LNCAP (cell line): ENCODE measurements around the gene BHLHA9.

Source experiments
- TF ChIP-seq, protein P1 (sequence below): fragments of 450-650 bp; IDR thresholded peaks from 2 replicates; pipeline ENCODE4 v1.5.1; 2017; ENCODE audit warnings: mild to moderate bottlenecking

The BHLHA9 gene

DNA sequence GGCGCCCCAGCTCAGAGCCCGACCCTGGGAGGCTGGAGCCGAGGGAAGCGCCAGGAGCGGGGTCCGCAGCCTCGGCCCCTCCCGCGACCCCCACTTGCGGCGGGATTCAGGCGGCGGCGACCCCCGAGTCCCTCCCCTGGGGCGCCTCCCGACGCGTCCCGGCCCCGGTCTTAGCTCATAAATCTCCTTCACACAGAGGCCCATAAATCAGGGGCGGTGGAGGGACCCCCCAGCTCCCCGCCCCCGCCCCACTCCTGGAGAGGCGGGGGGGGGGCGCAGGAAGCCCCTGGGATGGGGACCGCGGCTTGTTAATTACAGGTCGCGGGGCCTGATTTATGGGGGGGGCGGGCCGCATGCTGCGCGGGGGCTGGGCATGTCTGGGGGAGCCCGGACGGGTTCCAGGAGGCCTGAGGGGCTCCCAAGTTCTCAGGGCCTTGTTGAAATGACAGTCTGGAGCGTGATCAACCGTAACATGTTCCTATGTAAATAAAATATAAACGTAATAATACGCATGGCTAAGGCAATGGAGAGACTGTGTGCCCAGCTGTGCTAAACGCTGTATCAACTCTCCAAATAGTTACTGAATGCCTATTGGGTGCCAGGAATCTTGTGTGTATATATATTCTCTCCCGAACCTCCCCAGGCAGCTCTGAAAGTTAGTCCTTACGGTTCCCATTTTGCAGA, 10.0 kb upstream of the BHLHA9 start:
- TF ChIP-seq, protein P1, sequence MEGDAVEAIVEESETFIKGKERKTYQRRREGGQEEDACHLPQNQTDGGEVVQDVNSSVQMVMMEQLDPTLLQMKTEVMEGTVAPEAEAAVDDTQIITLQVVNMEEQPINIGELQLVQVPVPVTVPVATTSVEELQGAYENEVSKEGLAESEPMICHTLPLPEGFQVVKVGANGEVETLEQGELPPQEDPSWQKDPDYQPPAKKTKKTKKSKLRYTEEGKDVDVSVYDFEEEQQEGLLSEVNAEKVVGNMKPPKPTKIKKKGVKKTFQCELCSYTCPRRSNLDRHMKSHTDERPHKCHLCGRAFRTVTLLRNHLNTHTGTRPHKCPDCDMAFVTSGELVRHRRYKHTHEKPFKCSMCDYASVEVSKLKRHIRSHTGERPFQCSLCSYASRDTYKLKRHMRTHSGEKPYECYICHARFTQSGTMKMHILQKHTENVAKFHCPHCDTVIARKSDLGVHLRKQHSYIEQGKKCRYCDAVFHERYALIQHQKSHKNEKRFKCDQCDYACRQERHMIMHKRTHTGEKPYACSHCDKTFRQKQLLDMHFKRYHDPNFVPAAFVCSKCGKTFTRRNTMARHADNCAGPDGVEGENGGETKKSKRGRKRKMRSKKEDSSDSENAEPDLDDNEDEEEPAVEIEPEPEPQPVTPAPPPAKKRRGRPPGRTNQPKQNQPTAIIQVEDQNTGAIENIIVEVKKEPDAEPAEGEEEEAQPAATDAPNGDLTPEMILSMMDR: no peak

DNA sequence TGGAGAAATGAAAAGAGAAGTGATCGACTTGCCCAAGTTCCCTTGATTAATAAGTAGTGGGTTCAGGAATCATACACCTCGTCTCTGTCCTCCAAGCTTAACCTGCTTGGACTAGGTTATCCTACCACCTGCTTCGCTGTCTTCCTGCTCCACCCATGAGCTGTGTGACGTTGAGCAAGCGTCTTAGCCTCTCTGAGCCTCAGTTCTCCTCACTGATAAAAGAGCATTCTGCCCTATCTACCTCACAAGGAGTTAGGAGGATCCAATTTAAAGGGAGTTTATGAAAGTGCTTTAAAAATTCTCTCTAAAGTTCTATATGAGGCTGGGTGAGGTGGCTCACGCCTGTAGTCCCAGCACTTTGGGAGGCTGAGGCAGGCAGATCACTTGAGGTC, 9.5 kb upstream of the BHLHA9 start:
- TF ChIP-seq, protein P1: no peak

DNA sequence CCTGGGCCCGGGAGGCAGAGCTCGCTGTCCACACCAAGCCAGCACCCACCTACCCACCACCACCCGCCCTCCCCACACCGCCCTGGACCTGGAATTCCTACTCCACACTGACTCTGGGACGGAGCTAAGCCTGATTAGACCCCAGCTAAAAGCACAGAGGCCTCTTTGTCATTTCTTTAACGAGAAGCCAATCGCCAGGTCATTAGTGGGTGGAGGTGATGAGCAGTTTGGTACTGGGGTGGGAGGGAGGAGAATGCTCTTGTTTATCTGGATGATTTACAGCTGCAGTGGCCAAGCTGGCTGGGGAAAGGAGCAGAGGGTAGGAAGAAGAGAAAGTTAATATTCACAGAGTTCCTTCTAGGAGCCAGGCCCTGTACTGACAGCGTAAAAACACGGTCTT, 6.0 kb upstream of the BHLHA9 start:
- TF ChIP-seq, protein P1: no peak

DNA sequence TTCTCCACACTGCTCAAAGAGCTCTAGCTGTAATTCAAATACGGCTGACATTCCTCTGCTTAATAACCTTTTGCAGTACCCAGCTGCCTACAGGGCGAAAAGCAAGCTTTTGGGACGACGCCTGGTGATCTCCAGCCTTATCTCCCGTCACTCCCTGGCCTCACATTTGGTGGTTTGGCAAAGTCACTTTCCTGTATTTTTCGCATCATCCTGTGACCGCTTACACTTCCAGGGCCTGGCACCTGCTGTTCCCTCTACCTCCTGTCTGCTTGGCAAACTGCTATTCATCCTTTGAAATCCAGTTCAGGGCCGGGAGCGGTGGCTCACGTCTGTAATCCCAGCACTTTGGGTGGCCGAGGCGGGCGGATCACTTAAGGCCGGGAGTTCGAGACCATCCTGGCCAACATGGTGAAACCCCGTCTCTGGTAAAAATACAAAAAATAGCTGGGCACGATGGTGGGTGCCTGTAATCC, 2.7 kb upstream of the BHLHA9 start:
- TF ChIP-seq, protein P1: no peak

DNA sequence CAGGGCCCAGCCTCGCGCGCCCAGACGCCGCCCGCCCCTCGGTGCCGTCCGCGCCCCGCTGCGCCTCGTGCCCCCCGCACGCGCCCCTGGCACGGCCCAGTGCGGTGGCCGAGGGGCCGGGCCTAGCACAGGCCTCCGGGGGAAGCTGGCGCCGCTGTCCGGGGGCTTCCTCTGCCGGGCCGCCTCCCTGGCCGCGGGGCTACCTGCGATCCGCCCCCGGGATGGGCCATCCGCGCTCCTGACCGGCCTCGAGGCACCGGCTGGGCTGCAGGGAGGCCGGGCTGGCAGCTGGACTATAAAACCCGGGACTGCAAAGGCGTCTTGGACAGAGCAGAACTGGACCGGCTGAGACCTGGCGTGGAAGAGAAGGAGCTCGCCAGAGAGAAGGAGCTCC, 783 bp downstream of the BHLHA9 start:
- TF ChIP-seq, protein P1: no peak

DNA sequence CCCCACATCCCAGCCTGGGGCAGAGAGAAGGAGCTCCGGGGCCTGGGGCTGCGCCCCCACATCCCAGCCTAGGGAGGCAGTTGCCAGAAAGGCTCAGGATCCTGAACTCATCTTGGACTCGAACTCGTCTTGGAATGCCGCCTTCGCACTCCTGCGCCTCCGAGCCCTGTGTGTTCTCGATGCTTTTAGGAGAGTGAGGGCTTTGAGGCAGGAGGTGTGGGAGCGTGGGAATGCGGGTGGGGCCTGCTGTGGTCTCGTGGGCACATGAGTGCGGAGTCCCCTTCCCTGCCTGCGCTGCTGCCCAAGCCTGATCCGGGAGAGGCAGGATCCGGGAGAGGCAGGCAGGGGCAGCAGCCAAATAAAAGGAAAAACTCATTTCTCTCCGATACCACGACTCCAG, 1.2 kb downstream of the BHLHA9 start:
- TF ChIP-seq, protein P1: no peak

DNA sequence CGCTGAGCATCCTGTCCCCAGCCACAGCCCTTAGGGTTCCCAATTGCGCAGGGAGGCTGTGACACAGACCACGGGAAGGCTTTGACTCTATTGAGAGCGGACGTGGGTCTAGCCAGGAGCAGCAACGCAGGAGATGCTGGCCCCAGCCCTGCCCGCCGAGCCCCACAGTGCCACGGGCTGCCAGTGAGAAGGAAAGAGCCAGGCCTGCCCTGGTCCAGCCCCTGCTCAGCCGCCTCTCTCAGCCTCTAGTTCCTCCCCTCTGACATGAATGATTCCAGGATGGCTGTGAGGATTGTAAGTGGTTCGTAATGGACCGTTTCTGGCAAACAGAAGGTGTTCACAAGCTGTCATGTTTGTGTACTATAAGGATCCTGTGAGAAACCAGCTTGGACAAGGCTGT, 2.5 kb downstream of the BHLHA9 start:
- TF ChIP-seq, protein P1: no peak
